Cardiac fibroblast (primary cell): ENCODE measurements around the gene LDLRAD1.

ENCODE experiments used
- DNase-seq, 2 donors: peaks; one replicate each; pipeline versions ENCODE4 v3.0.0 to v3.0.0-alpha.2; 2010; ENCODE audit warnings: low read depth in 2 of 2
- H3K4me3 ChIP-seq, 2 donors: replicated peaks in 1 of 2; 1 replicate in 1 of 2; 2 replicates in 1 of 2; pipeline ENCODE4 v1.5.1; 2011; ENCODE audit warnings: low read depth in 2 of 2, low read length in 2 of 2, mild to moderate bottlenecking in 2 of 2, moderate library complexity in 1 of 2
- CTCF ChIP-seq: IDR thresholded peaks from one replicate; pipeline ENCODE4 v1.5.1; 2011; ENCODE audit warnings: low read depth, mild to moderate bottlenecking, low read length, inconsistent platforms

LDLRAD1 gene

DNA sequence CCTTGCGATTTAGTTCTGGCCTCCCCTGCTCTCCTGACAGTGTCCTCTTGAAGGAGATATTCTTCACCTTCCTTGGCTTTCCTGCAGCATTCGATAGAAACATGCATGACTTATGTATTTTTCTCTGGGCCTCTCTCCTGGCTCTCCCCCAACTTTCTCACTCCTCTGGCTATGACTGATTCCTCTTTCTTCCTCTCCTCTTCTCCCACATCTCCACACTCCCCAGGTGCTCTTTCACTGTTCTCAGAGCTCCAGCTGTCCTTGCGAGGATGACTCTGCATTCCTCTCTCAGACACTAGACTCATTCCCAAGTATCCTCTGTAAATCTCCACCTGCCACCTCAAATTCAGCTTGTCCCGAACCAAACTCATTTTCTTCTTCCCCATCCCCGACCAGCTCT is 53.9 kb downstream of the LDLRAD1 start:
- no peak overlapping the region for H3K4me3 ChIP-seq
- no peak for TF ChIP-seq CTCF
- peak in 1 of 2 donors; percentile 39 for DNase-seq

DNA sequence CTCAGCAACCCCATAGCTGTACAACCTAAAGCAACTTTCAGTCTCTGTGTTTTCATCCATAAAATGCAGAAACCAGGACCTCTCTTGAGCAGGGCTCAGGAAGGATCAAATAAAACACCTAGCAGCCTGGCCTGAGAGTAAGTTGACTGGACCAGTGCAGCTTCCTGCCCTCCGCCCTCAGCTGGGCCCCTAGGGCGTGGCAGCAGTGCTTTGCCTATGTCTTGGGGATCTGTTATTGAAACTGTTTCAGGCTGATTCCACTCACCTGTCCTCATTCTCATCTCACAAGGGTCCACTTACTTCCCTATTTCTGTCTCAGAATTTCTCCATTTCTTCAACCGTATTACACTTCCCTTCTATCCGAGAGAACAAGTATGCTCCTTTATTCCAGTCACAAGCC is 54.5 kb downstream of the LDLRAD1 start:
- no peak overlapping the region for H3K4me3 ChIP-seq
- no peak for DNase-seq
- no peak for TF ChIP-seq CTCF

GRCh38 chr1:53962395-53962794 is 55.6 kb downstream of the LDLRAD1 start:
- no peak for DNase-seq
- no peak for TF ChIP-seq CTCF

DNA sequence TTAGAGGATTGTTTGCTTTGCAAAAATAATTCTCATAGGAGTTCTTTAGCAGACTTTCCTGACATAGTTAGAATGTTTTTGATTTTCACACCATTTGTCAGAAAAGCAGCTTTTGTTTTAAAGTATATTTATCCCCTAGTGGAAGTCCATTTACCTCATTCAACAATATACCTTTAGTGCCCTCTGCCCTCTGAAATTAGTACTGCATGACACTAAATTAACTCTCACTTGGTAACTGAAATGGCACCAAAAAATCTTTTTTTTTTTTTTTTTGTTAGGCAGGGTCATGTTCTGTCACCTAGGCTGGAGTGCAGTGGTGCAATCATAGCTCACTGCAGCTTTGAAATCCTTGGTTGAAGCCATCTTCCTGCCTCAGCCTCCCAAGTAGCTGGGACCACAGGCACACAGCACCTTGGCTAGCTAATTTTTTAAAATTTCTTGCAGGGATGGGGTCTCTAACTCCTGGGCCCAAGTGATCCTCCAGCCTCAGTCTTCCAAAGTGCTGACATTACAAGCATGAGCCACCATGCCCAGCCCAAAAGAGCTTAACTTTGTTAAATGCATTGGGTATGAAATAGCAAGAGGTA is 58.2 kb downstream of the LDLRAD1 start:
- TF ChIP-seq CTCF, result peak; percentile 41
- no peak overlapping the region for H3K4me3 ChIP-seq
- peak; percentile 48 for DNase-seq

More at GRCh38 chr1:53962395-53962794, 55.6 kb downstream of the LDLRAD1 start:
- no peak overlapping the region for H3K4me3 ChIP-seq
